ENCODE data around the gene TWIST1. TPM values are rescaled to one million over a fixed set of nuclear protein-coding genes. Genes with fewer than 3 reads are reported as not detected.

TWIST1 gene
- total and polyA plus RNA-seq, 2 experiments from 2014 or later, result 0.24 TPM

DNA sequence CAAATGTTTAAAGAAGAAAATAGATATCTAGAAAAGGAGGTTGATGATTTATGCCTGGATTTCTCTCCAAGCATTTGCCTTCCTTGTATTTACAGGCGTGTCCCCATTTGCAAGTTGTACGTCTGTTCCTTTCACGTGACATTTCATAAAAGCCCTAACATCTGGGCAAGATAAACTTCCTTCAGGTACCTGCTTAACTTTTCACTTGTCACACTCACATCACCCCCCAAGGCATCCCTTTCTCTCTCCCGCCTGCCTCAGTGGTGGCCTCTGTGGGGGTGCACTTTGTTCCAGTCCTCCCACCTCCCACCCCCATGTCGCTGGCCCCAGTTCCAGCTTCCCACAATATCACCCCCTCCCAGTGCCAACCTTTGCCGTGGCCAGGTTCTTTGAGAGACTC, 6.7 kb downstream of the TWIST1 start (continued):
- TF ChIP-seq ZNF114 (CRISPR knock-in tag; IDR thresholded peaks at IDR 0.05), result no peak
- no peak for TF ChIP-seq ZNF331 (CRISPR knock-in tag; IDR thresholded peaks at IDR 0.05; ENCODE audit: low read depth)
- no peak for TF ChIP-seq JUNB (IDR thresholded peaks at IDR 0.05; ENCODE audit: unreplicated experiment)
- TF ChIP-seq, protein P1, sequence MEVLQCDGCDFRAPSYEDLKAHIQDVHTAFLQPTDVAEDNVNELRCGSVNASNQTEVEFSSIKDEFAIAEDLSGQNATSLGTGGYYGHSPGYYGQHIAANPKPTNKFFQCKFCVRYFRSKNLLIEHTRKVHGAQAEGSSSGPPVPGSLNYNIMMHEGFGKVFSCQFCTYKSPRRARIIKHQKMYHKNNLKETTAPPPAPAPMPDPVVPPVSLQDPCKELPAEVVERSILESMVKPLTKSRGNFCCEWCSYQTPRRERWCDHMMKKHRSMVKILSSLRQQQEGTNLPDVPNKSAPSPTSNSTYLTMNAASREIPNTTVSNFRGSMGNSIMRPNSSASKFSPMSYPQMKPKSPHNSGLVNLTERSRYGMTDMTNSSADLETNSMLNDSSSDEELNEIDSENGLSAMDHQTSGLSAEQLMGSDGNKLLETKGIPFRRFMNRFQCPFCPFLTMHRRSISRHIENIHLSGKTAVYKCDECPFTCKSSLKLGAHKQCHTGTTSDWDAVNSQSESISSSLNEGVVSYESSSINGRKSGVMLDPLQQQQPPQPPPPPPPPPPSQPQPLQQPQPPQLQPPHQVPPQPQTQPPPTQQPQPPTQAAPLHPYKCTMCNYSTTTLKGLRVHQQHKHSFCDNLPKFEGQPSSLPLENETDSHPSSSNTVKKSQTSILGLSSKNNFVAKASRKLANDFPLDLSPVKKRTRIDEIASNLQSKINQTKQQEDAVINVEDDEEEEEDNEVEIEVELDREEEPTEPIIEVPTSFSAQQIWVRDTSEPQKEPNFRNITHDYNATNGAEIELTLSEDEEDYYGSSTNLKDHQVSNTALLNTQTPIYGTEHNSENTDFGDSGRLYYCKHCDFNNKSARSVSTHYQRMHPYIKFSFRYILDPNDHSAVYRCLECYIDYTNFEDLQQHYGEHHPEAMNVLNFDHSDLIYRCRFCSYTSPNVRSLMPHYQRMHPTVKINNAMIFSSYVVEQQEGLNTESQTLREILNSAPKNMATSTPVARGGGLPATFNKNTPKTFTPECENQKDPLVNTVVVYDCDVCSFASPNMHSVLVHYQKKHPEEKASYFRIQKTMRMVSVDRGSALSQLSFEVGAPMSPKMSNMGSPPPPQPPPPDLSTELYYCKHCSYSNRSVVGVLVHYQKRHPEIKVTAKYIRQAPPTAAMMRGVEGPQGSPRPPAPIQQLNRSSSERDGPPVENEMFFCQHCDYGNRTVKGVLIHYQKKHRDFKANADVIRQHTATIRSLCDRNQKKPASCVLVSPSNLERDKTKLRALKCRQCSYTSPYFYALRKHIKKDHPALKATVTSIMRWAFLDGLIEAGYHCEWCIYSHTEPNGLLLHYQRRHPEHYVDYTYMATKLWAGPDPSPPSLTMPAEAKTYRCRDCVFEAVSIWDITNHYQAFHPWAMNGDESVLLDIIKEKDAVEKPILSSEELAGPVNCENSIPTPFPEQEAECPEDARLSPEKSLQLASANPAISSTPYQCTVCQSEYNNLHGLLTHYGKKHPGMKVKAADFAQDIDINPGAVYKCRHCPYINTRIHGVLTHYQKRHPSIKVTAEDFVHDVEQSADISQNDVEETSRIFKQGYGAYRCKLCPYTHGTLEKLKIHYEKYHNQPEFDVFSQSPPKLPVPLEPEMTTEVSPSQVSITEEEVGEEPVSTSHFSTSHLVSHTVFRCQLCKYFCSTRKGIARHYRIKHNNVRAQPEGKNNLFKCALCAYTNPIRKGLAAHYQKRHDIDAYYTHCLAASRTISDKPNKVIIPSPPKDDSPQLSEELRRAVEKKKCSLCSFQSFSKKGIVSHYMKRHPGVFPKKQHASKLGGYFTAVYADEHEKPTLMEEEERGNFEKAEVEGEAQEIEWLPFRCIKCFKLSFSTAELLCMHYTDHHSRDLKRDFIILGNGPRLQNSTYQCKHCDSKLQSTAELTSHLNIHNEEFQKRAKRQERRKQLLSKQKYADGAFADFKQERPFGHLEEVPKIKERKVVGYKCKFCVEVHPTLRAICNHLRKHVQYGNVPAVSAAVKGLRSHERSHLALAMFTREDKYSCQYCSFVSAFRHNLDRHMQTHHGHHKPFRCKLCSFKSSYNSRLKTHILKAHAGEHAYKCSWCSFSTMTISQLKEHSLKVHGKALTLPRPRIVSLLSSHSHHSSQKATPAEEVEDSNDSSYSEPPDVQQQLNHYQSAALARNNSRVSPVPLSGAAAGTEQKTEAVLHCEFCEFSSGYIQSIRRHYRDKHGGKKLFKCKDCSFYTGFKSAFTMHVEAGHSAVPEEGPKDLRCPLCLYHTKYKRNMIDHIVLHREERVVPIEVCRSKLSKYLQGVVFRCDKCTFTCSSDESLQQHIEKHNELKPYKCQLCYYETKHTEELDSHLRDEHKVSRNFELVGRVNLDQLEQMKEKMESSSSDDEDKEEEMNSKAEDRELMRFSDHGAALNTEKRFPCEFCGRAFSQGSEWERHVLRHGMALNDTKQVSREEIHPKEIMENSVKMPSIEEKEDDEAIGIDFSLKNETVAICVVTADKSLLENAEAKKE (CRISPR knock-in tag; IDR thresholded peaks at IDR 0.05), result no peak
- no peak for TF ChIP-seq CREB1 (CRISPR knock-in tag; IDR thresholded peaks at IDR 0.05; ENCODE audit: low read depth)

DNA sequence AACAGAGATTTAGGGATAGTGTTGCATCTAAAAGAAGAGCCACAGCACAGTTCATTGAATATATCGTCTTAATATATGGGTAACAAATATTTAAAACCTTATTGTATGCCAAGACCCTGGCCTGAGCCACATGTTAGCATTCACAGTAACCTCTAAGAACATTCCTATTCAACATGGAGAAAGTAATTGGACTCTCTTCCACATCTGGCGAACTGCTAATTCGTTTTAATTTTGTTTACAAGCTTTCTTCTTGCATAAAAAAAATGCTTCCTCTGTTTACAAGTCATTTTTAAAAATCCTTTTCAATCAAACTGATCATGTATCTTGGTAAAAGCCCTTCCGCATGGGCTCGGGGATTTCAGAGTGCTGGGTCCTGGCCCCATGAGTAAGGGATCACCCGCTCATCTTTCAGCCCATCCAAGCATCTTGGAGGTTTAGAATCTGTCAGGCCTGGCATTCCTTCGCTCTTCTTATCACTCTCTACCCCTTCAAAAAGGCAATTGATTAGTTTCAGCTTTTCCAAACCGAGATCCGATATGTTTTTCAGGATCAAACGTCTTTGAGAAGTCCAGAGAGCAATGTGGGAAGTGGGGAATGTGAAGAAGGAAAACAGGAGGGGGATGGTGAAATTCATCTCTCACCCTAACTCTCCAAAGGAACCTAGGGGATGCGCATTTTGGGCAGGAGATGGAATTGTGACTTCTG, 7.3 kb downstream of the TWIST1 start:
- peaks cover 100% of the 10 kb centered on the region for H3K27me3 Mint-ChIP-seq (ENCODE audit: insufficient read depth, low read depth, poor library complexity)
- Histone ChIP-seq H3K4me3 (peak overlapping the region; percentile 50), H3K36me3 (ENCODE audit: insufficient read depth) (no peaks in the 10 kb centered on the region), H3K79me2 (replicated peaks; ENCODE audit: insufficient read depth) (no peaks in the 10 kb centered on the region), H3K4me2 (peak overlapping the region; percentile 78), H3K27ac (ENCODE audit: low read depth) (no peak overlapping the region), H4K20me1 (replicated peaks; ENCODE audit: insufficient read depth) (peaks cover 20% of the 10 kb centered on the region), H3K4me1 (ENCODE audit: insufficient read depth) (peaks cover 78% of the 10 kb centered on the region), H3F3A (replicated peaks; ENCODE audit: low read depth) (peaks cover 36% of the 10 kb centered on the region), H3K27me3 (ENCODE audit: insufficient read depth) (peaks cover 100% of the 10 kb centered on the region), H3K9me2 (ENCODE audit: insufficient read depth) (no peaks in the 10 kb centered on the region), H2AFZ (no peak overlapping the region)
- H3K27ac Mint-ChIP-seq, result no peak overlapping the region
- DNase-seq (ENCODE audit: low spot score) (peak; percentile 44), ATAC-seq (no peak)
- TF ChIP-seq EZH2 (IDR thresholded peaks at IDR 0.05; ENCODE audit: low read depth, unreplicated experiment) (peak; percentile 92), EZH2phosphoT487 (IDR thresholded peaks at IDR 0.05; ENCODE audit: unreplicated experiment) (no peak)
- H3K4me1 Mint-ChIP-seq, result peaks cover 64% of the 10 kb centered on the region
- no peaks in the 10 kb centered on the region; the same call in 2 of the 3 replicates for H3K9me3 Mint-ChIP-seq
- peak overlapping the region; percentile 42 for H3K4me3 Mint-ChIP-seq
- H3K36me3 Mint-ChIP-seq (ENCODE audit: low read depth), result no peaks in the 10 kb centered on the region

Measured in GM23338 (cell line).